NCI-H2196 (cell line): Measurements from ENCODE around the gene DHX57.

Source experiments
- DNase-seq: peaks from one replicate; lab custom pipeline; 2025; ENCODE audit not compliant: unreplicated experiment; lab: John Stamatoyannopoulos, UW

Gene DHX57

GRCh38 chr2:38866773-38867443, 8.8 kb downstream of the DHX57 start:
- DNase-seq, result no peak

GRCh38 chr2:38863061-38863695, 12.6 kb downstream of the DHX57 start:
- no peak for DNase-seq

- DNase-seq, result no peak
Observed at GRCh38 chr2:38862476-38862875, 13.3 kb downstream of the DHX57 start.

GRCh38 chr2:38856165-38856564, 19.6 kb downstream of the DHX57 start:
- DNase-seq, result no peak

GRCh38 chr2:38850045-38850444, 25.7 kb downstream of the DHX57 start:
- DNase-seq, result no peak

GRCh38 chr2:38836791-38837190, 38.9 kb downstream of the DHX57 start:
- DNase-seq, result no peak

GRCh38 chr2:38835990-38836389, 39.7 kb downstream of the DHX57 start:
- DNase-seq, result no peak

GRCh38 chr2:38835015-38835601, 40.6 kb downstream of the DHX57 start:
- DNase-seq, result peak; percentile 38

GRCh38 chr2:38830526-38831159, 45.1 kb downstream of the DHX57 start:
- no peak for DNase-seq

- no peak for DNase-seq
Observed at GRCh38 chr2:38829971-38830370, 45.8 kb downstream of the DHX57 start.

GRCh38 chr2:38828460-38828859, 47.3 kb downstream of the DHX57 start:
- DNase-seq, result no peak

- DNase-seq, result peak; percentile 3
Observed at GRCh38 chr2:38827539-38828145, 48.1 kb downstream of the DHX57 start.

- no peak for DNase-seq
Observed at GRCh38 chr2:38825956-38826355, 49.8 kb downstream of the DHX57 start.

GRCh38 chr2:38824906-38825305, 50.8 kb downstream of the DHX57 start:
- no peak for DNase-seq

GRCh38 chr2:38823386-38823785, 52.3 kb downstream of the DHX57 start:
- DNase-seq, result no peak

- no peak for DNase-seq
Observed at GRCh38 chr2:38818565-38818964, 57.2 kb downstream of the DHX57 start.

- no peak for DNase-seq
Observed at GRCh38 chr2:38815936-38816335, 59.8 kb downstream of the DHX57 start.

GRCh38 chr2:38810488-38810887, 65.2 kb downstream of the DHX57 start:
- no peak for DNase-seq

- DNase-seq, result no peak
Observed at GRCh38 chr2:38808677-38809076, 67.1 kb downstream of the DHX57 start.

- no peak for DNase-seq
Observed at GRCh38 chr2:38806733-38807059, 69.0 kb downstream of the DHX57 start.

GRCh38 chr2:38806015-38806732, 69.6 kb downstream of the DHX57 start:
- no peak for DNase-seq
